Measurements from ENCODE around the gene TMEM120B. TPM values are rescaled to one million over a fixed set of nuclear protein-coding genes. Genes with fewer than 3 reads are reported as not detected.

The TMEM120B gene
- total and polyA plus RNA-seq, 2 of the 13 experiments (the other 11 are each of a cell fraction or from before 2014, with no cell fraction given) = 7.1 to 12.9 TPM

DNA sequence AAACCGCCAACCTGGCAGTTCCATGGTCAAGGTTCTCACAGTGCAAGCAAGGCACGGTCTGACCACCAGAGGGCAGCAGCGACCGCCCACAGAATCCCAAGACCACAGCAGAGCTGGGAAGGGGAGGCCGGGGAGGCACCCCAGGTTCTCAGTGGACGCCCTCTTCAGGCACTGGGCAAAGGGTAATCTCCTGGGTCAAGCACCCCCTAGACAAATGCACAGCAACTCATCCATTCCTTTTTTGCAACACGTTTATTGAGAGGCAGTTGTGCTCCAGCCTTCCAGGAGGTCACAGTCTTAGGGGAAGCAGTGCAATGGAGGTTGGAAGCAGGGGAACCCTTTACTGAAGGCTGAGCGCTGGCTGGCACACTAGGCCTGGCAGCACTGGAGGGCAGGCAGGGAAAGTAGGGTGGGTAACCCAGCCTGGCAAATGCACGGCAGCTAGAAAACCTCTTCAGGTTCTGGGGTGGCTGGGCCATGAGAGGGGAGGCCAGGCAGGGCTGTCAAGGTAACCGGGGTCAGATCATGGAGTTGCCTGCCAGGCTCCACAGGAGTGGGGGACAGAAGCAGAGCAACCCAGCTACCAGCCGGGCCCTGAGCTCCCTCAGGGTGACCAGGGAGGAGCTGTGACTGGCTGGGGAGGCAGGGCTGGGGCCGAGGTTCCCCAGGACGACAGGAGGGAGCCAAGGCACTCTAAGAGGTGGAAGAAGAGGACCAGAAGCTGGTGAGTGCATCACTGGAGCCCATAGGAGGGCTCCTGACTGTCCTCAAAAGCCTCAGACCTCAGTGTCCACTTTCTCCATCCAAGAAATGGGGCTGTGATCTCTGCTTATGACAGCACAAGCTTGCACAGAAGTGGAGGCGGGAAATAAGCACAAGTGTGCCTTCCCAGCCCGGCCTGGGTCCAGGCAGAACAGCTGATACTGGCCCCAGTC lies 82.7 kb downstream of the TMEM120B start (continued):
- TF ChIP-seq, protein P1, sequence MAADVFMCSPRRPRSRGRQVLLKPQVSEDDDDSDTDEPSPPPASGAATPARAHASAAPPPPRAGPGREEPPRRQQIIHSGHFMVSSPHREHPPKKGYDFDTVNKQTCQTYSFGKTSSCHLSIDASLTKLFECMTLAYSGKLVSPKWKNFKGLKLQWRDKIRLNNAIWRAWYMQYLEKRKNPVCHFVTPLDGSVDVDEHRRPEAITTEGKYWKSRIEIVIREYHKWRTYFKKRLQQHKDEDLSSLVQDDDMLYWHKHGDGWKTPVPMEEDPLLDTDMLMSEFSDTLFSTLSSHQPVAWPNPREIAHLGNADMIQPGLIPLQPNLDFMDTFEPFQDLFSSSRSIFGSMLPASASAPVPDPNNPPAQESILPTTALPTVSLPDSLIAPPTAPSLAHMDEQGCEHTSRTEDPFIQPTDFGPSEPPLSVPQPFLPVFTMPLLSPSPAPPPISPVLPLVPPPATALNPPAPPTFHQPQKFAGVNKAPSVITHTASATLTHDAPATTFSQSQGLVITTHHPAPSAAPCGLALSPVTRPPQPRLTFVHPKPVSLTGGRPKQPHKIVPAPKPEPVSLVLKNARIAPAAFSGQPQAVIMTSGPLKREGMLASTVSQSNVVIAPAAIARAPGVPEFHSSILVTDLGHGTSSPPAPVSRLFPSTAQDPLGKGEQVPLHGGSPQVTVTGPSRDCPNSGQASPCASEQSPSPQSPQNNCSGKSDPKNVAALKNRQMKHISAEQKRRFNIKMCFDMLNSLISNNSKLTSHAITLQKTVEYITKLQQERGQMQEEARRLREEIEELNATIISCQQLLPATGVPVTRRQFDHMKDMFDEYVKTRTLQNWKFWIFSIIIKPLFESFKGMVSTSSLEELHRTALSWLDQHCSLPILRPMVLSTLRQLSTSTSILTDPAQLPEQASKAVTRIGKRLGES (CRISPR knock-in tag; IDR thresholded peaks at IDR 0.05; ENCODE audit: borderline replicate concordance) = no peak
- no peak for TF ChIP-seq PCBP2 (optimal IDR thresholded peaks at IDR 0.05; ENCODE audit: low read depth, low read length, poor library complexity, severe bottlenecking)
- TF ChIP-seq NONO (IDR thresholded peaks at IDR 0.05) = no peak
- TF ChIP-seq NONO (CRISPR knock-in tag; conservative IDR thresholded peaks at IDR 0.05) = peak; percentile 56
- no peak for TF ChIP-seq GABPA (IDR thresholded peaks at IDR 0.05; ENCODE audit: low read depth, low read length)
- TF ChIP-seq GABPA (CRISPR knock-in tag; IDR thresholded peaks at IDR 0.05; ENCODE audit: low read depth) = 0 out of 2 replicates have a peak, but pooled peaks have one; percentile 20
- peak; percentile 32; the same call in 1 of the 2 replicates for TF ChIP-seq PITX1 (CRISPR knock-in tag; IDR thresholded peaks at IDR 0.05)
- no peak for TF ChIP-seq NCOA2 (CRISPR knock-in tag; IDR thresholded peaks at IDR 0.05)
- TF ChIP-seq ZNF34 (CRISPR knock-in tag; IDR thresholded peaks at IDR 0.05; ENCODE audit: borderline replicate concordance) = no peak
- TF ChIP-seq, protein P2, sequence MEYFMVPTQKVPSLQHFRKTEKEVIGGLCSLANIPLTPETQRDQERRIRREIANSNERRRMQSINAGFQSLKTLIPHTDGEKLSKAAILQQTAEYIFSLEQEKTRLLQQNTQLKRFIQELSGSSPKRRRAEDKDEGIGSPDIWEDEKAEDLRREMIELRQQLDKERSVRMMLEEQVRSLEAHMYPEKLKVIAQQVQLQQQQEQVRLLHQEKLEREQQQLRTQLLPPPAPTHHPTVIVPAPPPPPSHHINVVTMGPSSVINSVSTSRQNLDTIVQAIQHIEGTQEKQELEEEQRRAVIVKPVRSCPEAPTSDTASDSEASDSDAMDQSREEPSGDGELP (IDR thresholded peaks at IDR 0.05; ENCODE audit: borderline replicate concordance, low read depth) = no peak
- TF ChIP-seq, protein P3, sequence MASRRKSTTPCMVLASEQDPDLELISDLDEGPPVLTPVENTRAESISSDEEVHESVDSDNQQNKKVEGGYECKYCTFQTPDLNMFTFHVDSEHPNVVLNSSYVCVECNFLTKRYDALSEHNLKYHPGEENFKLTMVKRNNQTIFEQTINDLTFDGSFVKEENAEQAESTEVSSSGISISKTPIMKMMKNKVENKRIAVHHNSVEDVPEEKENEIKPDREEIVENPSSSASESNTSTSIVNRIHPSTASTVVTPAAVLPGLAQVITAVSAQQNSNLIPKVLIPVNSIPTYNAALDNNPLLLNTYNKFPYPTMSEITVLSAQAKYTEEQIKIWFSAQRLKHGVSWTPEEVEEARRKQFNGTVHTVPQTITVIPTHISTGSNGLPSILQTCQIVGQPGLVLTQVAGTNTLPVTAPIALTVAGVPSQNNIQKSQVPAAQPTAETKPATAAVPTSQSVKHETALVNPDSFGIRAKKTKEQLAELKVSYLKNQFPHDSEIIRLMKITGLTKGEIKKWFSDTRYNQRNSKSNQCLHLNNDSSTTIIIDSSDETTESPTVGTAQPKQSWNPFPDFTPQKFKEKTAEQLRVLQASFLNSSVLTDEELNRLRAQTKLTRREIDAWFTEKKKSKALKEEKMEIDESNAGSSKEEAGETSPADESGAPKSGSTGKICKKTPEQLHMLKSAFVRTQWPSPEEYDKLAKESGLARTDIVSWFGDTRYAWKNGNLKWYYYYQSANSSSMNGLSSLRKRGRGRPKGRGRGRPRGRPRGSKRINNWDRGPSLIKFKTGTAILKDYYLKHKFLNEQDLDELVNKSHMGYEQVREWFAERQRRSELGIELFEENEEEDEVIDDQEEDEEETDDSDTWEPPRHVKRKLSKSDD (CRISPR knock-in tag; IDR thresholded peaks at IDR 0.05; ENCODE audit: low read depth) = peak; percentile 87; the same call in 1 of the 2 replicates
- peak; percentile 13; the same call in 1 of the 2 replicates for TF ChIP-seq HNF4G (IDR thresholded peaks at IDR 0.05; ENCODE audit: borderline replicate concordance, low read depth, low read length)
- no peak for TF ChIP-seq HNF4G (CRISPR knock-in tag; IDR thresholded peaks at IDR 0.05; ENCODE audit: borderline replicate concordance, low read depth)
- no peak for TF ChIP-seq ZNF20 (CRISPR knock-in tag; IDR thresholded peaks at IDR 0.05)
- no peak for TF ChIP-seq KAT7 (CRISPR knock-in tag; IDR thresholded peaks at IDR 0.05; ENCODE audit: borderline replicate concordance)
- TF ChIP-seq ZNF710 (CRISPR knock-in tag; IDR thresholded peaks at IDR 0.05; ENCODE audit: borderline replicate concordance) = no peak
- no peak for TF ChIP-seq ZNF446 (CRISPR knock-in tag; IDR thresholded peaks at IDR 0.05)
- no peak for TF ChIP-seq ZFP82 (CRISPR knock-in tag; IDR thresholded peaks at IDR 0.05; ENCODE audit: borderline replicate concordance)
- TF ChIP-seq ZNF781 (CRISPR knock-in tag; IDR thresholded peaks at IDR 0.05; ENCODE audit: borderline replicate concordance, not compliant biosample characterization) = peak; percentile 9
- TF ChIP-seq PHF8 (CRISPR knock-in tag; IDR thresholded peaks at IDR 0.05) = no peak; the same call in 1 of the 2 replicates
